ENCODE results near the gene ZEB1.
"Not testable (repeated sequence)": the region's sequence is repeated elsewhere in the genome, so short reads cannot be mapped to it uniquely, and the experiment has no call there.

The ZEB1 gene

DNA sequence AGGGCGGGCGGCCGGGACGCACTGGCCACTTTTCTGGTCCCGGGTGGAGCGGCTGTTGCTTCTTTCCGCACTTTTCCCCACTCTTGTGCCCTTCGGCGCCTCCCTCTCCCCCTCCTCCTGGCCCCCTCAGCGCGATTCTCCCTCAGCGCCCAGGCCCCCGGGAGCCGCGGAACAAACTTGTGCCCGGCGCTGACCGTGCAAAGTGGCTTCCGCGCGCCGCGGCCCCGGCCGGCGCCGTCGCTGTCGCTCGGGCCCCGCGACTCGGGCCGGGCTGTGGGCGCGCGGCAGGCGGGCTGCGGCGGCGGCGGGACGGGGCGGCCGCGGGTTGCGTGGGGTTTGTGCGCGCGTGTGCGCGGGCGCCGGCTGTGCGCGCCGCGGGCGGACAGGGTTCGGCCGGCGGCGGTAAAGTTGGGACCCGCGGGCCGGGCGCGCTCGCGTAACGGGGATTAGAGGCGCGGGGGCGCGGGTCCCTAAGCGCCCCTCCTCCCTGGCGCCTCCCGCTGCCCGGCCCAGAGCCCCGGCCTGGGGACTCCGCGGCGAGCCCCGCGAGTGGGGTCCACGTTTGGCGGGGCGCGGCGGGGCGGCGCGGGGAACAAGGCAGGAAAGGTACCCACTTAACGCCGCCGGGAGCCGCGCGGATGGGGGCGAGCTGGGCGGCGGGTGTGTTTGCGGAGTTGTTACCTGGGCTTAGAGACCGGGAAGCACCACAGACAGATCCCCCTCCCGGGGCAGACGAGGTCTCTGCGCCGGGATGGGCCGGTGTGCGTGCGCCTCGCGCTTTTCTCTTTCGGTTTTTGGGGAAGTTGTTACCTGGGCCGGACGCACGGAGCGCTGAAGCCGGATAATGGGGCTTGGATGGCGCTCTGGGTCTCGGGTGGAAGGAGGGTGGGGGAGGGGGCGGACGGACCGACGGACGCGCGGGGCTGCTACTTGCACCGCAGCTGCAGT lies 860 bp downstream of the ZEB1 start:
- DNase-seq: no peak

DNA sequence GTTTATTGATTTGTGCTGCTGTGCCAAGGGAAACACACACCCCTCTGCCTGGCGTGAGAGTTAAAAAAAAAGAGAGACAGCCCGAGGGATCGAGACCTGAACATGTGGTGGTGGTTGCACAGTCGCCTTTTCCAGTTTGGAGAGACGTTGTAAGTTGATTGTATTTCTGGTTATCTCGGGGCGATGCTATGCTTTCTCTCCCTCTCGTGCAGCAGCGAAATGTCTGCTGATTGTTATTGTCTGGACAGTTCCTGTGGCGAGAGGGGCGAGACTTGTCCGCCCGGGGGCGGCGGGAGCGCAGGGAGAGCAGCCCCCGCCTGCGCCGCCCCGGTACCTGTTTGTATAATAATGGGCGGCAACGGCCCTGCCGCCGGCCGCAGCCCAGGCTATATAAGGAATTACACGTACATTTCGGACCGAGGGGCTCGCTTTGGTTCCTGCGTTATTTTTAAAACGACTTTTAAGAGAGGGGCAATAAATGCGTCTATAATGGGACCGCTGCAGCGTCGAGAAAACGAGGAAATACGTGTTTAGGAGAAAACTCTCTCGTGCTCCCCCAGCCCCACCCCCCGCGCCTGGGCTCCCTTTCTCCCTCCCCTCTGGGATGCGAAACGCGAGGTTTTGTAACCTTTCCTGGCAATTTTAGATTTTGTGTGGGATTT lies 1.7 kb downstream of the ZEB1 start:
- peak; percentile 47 for DNase-seq

DNA sequence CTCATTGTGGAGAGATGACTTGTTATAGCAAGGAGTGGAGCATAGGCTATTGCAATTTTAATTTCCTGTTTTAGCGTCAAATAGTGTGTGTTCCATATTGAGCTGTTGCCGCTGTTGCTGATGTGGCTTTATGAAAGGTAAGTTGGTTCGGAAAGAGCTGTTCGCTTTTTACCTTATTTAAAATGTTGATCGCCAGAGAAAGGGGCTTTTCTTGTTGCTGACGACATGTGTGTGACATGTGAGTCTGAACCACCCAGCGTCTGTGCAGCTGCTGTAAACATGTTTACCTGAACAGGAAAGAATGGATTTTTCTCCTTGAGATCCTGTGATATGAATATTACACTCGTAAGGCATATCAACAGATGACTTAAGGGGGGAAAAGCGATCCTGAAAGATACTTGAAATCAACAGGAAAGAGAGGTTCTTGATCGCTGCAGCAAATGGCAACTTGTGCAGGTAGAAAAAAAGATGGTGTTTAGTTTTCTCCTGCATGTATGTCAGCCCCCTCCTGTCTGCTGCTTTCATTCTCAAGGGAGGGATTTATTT lies 2.5 kb downstream of the ZEB1 start:
- DNase-seq: peak; percentile 29

DNA sequence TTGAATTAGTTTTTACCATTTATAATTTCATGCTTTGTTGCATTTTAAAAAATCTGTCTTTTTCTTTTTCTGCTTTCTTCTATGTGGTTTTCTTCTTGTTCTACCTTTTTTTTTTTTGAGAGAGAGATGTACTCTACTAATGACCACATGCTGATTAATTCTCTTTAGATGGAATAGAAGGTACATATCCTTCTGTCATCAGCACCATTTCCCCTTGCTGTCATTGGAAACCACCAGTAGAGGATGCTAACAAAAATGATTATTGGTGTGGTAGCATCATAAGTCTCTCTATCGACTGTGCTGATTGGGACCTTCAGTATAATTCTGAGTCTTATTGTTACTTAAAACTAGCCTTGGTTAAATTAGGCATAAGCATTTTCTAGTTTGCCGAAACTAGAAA lies 3.6 kb downstream of the ZEB1 start:
- no peak for DNase-seq

DNA sequence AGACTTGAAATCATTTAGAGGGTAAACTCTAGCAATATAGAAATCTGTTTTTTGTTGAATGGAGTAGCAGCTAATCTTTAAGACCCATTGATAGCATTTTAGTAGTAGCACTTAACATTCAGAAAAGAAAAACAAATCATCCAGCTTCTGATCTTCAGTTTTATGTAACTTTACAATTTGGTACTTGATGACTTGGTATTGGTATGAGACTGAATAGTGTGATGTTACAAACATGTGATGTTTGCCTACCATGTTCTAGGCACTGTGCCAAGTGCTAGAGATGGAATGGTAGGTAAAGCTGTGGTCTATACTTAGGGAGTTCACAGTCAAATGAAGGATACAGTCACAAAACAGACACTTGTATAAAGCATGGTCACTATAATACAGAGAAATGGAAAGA lies 21.3 kb downstream of the ZEB1 start:
- DNase-seq: no peak

DNA sequence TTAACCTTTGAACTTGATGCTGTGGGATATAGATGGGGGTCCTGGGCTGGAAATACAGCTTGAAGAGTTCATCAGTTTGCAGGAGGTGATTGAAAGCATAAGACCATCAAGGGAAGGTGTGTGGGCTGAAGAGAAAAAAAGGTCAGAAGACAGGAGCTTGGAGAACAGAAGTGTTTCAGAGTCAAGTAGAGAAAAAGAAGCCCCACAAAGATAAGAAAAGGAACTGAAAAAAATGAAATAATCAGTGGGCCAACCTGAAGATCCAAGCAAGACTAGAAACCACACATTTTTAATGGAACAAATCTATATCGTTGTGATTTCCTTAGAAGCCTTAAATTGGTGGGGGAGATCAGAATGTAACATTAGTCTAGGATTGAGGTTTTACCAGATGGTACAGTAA lies 22.5 kb downstream of the ZEB1 start:
- no peak for DNase-seq

DNA sequence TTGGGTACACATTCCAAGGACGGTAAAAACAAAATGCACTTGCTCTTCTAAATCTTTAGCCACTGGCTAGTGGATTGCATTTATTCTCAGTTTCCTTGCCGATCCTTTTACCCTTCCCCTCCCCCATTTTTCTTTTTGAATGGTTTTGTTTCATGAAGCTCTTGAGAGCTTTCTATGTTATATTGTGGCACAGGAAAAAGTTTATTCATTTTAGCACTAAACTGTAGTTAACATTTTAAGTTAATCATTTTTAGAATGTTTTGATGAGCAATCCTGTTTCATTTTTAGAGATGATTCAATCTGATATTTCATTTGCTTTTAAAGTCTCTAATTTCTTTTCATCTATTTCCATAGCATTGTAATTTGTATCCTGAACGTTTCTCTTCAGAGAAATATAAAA lies 24.0 kb downstream of the ZEB1 start:
- DNase-seq: no peak

DNA sequence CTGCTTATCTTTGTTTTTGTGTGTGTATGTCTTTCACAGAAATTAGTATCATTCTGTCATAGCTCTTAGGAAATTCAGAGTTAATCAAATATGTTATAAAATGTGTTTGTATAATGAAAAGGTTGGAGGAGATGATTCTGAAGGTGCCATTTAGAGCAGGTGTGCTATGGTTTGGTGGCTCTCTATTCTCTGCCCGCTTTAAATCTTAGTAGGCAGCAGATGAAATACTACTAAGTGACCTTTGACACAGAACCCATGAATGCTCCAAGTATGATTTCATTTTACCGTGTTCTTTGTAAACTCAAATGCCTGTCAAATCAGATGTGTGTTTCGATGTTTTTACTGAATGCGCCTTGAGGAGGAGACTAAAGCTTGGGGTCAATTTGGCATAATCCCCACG lies 24.5 kb downstream of the ZEB1 start:
- DNase-seq: no peak

DNA sequence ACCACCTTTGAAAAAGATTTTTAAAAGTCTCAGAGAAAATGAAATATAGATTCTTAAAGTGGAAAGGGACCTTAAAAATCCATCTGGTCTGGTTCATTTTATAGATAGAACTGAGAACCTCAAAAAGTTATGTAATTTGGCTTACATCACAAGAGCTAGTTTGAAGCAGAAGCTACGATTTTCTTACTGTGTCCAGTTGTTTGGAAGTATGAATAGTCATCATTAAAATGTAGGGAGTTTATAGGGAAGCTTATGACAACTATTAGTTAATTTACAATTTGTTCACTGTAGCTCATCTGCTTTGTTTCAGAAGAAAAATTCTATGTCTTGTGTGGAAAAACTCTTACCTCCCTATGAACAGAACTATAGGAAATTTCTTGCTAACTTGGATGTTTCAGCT lies 26.9 kb downstream of the ZEB1 start:
- no peak for DNase-seq

DNA sequence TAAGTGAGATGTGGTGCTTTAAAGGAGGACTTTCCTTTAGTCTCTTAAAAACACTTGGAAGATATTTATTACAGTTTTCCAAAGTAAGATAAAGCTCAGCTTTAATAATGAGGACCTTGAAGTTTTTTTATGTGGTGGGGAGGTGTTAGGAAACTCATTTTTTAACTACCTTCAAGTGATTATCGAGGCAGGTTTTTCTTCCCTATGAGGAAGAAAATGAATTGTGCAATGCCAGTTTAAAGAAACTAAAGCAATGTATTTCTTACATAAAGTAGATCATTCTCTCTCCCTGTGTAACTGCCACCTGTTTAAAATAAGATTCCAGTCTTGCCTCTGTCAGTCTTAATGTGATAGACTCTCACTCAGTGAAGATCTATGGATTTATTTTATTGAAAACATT lies 27.9 kb downstream of the ZEB1 start:
- no peak for DNase-seq

DNA sequence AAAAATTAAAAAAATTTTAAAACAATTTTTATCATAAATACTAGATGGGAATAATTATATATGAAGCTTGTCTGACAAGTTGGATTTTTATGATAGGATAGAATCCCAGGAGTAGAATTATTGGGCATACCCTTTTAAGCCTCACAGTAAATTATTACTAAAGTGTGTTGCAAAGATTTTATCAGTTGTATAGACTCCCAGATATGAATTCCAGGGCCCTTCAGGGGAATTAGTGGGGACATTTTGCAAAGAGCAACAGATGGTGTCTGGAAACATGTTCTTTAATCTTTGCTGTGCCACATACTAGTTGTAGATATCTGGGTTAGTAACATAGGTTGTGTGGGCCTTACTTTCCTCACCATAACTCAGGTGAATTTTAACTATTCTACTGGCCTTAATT lies 28.7 kb downstream of the ZEB1 start:
- no peak for DNase-seq

DNA sequence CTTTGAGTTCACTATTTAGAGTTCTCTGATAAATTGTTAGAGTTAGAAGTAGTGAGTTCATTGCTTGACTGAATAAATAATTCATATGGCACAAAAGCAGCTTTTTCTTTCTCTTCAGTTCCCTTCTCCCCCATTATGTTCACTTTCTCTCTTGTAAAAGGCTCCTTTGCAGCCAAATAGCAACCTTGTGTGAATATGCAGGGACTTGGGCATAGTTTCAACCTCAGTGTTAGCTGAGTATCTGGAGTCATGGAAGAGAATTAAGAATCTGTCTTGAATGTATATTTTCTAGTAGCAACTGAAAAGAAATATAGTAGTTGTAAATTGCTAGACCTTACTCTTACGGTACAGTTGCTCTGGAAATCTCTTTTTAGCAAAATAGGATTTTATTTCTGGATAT lies 31.9 kb downstream of the ZEB1 start:
- no peak for DNase-seq

DNA sequence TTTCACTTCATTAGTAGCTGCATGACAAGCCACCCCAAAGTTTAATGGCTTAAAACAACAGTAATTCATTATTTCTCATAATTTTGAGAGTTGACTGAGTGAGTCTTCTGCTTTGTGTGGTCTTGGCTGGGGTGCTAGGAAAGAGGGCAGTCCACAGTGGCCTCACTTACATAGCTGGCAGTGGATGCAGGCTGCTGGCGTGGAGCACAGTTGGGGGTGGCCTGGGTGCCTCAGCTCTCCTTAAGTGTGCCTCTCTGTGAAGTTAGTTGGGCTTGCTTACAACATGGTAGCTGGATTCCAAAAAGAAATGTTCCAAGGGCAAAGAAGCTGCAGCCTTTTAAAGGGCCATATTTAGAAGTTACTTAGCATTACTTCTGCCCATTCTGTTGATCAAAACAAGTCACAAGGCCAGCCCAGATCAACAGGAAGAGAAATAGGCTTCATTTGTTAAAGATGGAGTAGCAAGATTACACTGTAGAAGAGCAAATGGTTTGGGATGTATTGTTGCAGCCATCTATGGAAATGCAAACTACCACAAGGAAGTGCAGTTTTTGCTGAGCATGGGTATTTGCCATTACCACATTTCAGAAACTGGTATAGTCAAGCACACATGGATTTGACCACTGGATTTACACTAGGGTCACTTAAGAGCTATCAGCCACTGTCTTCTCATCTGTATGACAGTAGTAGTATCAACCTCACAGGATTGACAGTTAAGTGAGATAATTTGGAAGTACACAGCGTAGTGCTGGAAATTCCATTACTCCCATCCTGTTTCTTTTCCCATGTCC lies 33.6 kb downstream of the ZEB1 start:
- no peak for DNase-seq

DNA sequence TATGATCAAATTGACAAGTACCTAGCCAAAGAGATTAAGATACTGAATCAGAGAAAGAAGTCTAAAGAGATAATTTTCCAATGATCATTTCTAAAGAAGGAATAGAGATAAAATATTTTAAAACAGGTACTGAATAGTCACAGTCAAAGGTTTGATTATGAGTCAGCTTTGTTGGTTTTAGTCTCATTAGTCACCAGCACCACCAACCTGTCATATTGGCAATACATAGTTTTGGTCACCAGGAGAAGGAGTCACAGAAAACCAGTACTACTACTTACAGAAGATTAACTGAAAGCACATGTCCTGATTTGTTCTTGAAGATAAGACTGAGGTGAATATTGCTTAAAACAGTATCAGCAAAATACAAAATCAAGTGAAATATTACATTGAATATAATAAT lies 34.6 kb downstream of the ZEB1 start:
- no peak for DNase-seq

DNA sequence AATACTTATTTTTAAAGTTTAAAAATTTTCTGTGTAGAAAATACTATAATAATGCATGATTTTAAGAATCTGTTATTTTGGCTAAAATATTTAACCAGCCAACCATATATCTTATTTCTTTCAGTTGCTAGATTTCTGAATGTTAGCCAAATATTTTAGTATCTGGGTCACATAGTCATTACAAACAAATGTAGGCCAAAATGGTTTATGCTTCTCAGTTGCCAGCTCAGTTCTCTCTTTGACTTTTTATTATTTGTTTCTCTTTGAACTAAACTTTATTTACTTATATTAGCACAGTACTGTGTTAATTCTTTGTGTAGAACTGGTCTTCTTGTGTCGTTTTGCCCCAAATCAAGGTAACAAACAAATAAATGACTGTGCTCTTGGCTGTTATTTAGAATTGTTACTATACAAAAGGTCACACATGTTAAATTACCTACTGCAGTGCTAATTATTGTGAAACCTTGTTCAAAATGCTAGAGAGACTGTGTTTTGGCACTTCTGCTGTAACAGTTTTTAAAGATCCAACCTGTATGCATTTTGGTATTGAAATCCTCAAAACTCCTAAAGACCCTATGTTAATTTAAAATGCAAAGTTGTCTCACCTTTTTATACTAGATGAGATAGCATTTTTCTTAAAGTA lies 39.8 kb downstream of the ZEB1 start:
- DNase-seq: no peak

DNA sequence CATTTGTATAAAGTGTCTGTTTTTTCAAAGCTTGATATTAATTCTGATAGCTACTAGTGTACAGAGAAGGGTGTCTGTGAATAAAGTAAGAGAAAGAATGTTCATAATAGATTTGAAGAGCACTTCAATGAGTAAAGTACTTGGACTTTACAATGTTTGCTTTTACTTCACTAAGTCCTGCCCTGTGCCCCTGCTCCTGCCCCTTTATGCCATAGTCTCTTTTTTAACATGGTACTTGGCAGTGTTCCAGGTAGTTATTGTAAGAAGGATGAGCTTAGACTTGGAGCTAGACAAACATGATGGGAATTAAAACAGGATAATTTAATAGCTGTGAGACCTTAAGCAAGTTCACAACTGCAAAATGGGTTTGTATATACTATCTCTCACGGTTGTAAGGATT lies 41.0 kb downstream of the ZEB1 start:
- peak; percentile 49 for DNase-seq

DNA sequence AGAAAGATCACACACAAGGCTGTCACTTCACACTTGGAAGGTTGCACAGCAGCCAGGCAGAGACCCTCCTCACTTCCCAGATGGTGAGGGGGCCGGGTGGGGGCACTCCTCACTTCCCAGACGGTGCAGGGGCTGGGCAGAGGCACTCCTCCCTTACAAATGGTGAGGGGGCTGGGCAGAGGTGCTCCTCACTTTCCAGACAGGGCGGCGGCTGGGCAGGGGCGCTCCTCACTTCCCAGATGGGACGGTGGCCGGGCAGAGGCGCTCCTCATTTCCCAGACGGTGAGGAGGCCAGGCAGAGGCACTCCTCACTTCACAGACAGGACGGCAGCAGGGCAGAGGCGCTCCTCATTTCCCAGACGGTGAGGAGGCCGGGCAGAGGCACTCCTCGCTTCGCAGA lies 42.5 kb downstream of the ZEB1 start:
- not testable (repeated sequence) for DNase-seq

DNA sequence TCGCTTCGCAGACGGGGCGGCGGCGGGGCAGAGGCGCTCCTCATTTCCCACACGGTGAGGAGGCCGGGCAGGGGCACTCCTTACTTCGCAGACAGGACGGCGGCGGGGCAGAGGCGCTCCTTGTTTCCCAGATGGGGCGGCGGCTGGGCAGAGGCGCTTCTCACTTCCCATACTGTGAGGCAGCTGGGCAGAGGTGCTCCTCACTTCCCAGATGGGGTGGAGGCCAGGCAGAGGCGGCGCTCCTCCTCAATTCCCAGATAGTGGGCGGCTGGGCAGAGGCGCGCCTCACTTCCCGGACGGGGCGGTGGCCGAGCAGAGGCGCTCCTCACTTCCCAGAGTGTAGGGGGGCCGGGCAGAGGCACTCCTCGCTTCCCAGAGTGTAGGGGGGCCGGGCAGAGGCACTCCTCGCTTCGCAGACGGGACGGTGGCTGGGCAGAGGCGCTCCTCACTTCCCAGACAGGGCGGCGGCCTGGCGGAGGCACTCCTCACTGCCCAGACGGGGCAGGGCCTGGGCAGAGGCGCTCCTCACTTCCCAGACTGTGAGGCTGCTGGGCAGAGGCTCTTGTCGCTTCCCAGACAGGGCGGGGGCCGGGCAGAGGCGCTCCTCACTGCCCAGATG lies 43.1 kb downstream of the ZEB1 start:
- no peak for DNase-seq

DNA sequence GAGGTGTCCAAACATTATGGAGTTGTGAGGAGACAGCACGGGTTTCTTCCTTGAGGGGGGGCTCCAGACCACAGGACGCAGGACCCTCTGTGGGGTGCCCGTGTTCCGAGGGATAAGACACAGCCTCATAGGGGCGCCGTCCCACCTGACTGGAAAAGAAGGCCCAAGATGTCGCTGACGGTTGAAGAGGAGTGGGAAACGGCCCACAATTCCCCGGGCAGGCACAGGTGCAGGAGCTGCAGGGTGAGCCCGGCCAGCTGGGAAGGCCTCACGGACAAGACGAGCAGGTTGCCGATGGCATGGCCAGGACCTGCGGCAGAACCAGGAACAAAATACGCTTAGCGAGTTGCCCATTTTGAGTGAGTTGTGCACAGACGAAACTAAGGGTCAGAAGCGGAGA lies 44.7 kb downstream of the ZEB1 start:
- not testable (repeated sequence) for DNase-seq

DNA sequence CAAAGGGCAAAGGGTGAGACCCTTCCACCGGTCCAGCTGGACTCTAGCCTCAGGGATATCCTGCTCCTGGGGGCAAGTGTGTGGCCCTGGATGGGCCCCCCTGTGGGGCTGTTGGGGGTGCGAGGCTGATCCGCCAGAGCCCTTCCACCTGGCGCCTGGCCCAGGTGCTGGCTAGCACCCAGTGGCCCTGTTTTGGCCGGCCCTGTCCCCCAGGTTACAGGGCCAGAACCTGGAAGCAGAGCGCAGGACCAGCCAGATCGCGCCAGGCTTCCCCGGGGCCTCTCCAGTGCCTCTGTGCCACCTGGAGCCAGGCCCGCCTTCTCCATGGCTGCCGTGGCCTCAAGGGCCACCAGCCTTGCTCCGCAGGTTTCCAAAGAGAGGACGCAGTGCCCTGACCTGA lies 45.2 kb downstream of the ZEB1 start:
- DNase-seq: not testable (repeated sequence)

DNA sequence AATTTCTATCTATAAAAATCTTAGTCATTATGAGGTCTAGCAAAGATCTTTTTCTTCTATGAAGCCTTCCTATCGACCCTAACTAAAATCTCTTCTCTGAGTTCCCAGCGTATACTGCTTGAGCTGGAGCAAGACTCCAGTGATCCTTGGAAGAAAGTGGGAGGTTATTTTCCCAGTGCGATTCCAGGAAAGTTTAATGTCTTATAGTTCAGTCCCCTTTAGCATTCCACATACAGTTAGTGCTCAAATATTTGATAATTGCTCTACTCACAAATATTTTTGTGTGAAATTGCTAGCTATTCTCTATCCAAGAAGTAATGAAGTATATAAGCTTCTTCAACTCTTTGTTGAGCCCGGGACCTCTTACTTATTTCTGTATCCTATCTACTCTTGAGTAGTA lies 47.7 kb downstream of the ZEB1 start:
- no peak for DNase-seq

DNA sequence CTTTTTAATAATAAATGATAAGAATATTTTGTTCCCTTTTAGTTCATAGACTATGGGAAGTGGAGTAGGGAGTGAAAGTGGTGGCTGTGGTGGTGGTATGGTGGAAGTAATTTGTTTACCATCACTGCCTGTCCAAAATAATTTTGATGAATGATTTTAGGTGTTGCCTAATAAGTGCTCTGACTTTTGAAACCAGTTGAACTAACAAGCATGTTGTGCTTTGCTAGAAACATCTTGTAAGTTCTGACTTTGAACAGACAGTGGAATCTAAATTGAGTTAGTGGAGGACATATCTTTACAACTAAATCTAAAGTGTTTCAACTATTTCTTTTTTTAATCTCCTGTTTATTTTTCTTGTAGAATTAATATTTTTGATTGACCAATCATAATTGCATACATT lies 49.7 kb downstream of the ZEB1 start:
- DNase-seq: no peak
